CD1c-positive myeloid dendritic cell (primary cell): Measurements from ENCODE around the gene METTL13.

Source experiments
- DNase-seq: peaks from one replicate; pipeline ENCODE4 v3.0.0-alpha.2; 2016; ENCODE audit errors: extremely low spot score

Gene METTL13

DNA sequence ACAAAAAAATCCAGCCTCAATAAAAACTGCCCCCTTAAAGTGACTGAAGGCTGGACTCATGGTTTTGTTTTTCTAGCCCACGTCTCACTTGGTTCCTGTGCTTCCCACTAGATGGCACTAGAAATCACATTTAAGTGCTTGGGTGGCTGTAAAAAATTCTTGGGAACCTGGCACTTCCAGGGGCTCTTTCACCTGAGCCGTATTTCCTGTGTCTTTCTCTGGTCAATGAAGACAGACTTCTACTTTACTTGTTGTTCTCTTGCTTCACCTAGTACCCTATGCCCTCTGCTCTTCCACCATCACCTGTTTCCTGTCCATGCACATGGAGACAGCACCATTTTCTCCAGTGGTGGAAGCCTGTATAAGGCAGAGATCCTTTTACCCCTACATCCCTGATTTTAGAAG lies 20.0 kb downstream of the METTL13 start:
- peak; percentile 38 for DNase-seq

- DNase-seq: no peak
These were observed 20.7 kb downstream of the METTL13 start for GRCh38 chr1:171802207-171802606.

DNA sequence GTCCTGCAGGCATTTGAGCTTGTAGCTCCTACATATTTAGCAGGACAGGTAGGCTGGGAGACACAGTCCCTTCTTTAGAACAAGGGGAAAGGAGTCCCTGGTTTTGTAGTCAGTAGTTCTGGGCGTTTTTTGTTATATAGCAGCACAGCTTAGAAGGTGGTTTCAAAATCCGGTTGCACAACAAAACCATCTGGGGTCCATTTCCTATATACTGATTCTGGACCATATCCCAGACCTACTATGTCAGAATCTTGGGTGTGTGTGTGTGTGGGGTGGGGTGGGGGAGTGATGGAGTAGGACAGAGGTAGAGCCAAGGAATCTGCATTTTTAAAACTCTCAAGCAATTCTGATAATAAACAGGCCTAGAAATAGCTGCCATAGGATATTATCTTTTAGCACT lies 21.6 kb downstream of the METTL13 start:
- no peak for DNase-seq

DNA sequence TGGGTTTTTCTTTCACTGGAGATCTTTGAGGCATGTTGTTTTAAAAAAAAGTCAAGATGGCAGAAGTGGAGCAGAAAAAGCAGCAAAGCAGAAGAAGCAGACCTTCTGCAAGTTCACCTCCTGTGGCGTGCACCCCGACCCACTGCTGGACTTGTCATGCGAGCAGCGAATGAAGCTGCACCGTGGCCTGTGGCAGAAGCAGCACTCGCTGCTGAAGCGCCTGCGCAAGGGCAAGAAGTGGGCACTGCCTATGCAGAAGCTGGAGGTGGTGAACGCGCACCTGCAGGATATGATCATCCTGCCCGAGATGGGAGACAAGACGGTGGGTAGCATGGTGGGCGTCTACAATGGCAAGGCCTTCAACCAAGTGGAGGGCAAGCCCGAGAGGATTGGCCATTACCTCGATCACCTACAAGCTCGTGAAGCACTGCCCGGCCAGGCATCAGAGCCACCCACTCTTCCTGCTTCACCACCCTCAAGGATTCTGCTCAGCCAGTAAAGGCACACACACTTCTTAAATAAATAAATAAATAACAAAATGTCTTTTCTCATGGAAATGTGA lies 22.1 kb downstream of the METTL13 start:
- no peak for DNase-seq

- peak; percentile 6 for DNase-seq
These were observed 24.1 kb downstream of the METTL13 start for GRCh38 chr1:171805395-171806115.

- no peak for DNase-seq
These were observed 26.1 kb downstream of the METTL13 start for GRCh38 chr1:171807556-171807955.

- DNase-seq: no peak
These were observed 28.4 kb downstream of the METTL13 start for GRCh38 chr1:171809834-171810233.

DNA sequence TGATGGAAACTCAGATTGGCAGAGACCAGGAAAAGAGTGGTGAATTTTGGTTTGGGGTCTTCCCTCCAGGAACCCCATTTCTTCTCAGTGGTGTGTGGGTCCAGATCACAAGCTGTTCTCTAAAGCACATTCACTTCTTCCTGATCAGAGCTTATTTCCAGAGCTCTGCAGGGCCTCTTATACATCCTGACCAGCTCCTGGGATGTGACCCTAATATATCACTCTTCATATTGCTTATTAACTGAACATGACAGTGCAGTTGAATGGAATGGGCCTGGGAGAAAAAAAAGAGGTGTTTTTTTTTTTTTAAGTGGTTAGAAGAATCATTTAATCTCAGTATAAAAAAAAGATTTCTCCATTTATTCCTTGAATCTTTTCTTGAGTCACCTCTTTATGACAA lies 30.2 kb downstream of the METTL13 start:
- DNase-seq: no peak

DNA sequence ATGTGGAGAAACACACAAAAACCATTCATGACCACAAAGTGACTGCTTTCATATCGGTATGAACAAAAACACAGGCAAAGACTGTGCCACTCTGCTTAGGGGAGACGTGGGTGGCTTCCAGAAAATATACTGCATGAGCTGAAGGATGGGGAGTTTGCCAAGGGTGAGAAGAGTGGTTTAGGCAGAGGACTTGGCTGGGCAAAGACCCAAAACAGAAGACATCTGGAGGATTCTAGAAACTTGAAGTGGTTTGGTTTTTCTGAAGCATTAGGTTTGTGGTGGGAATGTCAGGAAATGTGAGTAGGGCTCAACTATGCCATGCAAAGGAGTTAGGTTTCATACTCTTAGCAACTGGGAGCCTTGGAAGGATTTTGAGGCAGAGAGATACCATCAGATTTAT lies 33.2 kb downstream of the METTL13 start:
- DNase-seq: no peak

DNA sequence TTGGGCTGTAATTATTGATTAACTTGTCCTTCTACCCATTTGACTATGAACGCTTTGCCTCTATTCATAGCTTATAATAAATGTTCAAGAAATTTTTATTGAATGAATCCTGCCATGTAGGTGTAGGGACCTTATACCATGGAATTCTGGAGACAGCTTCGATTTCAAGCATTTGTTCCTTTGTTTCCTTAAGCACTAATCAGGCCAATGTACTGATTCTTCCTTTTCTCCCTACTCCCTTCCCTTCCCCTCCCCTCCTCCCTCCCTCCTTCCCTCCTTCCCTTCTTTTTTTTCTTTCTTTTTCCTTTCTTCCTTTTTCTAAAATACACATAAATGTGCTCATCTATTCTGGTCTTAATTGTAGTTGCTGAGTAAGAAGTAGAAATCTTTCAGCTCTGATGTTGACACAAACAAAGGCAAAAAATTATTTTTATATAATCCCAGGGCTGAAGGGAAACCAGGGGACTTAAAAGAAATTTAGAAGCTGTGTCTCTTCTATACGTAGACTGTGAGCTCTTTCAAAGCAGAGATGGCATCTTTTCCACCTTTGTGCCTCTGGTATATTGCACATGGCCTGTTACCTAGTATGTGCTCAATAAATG lies 34.9 kb downstream of the METTL13 start:
- no peak for DNase-seq

GRCh38 chr1:171817511-171818265 lies 36.2 kb downstream of the METTL13 start:
- DNase-seq: peak; percentile 50

GRCh38 chr1:171819946-171820345 lies 38.5 kb downstream of the METTL13 start:
- DNase-seq: no peak

GRCh38 chr1:171826973-171827372 lies 45.5 kb downstream of the METTL13 start:
- no peak for DNase-seq

- no peak for DNase-seq
These were observed 47.3 kb downstream of the METTL13 start for GRCh38 chr1:171828794-171829193.

DNA sequence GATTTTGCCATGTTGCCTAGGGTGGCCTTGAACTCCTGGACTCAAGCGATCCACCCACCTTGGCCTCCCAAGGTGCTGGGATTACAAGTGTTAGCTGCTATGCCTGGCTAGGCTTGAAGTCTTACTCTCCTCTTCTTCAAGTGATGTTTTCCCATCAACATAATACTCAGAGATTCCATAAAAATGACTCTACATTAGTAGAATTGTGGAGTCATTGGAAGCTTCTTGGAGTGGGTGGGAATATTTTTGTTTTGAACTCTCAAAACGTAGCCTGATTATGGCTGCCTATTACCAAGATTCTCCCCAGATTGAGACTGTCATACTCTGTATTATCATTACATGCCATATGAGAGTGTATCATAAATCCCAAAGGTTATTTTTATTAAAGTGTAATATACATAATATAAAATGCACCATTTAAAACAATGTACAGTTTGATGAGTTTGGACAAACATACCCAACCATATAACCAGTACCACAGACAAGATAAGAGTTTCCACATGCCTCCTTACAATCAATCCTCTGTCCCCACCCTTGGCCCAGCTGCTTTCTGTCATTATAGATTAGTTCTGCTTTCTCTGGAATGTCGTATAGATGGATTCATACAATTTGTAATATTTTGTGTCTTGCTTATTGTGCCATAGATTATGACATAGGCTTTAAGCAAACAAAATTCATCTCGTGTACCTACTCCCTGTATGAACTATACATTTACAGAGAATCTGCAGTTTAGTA lies 51.8 kb downstream of the METTL13 start:
- DNase-seq: no peak

DNA sequence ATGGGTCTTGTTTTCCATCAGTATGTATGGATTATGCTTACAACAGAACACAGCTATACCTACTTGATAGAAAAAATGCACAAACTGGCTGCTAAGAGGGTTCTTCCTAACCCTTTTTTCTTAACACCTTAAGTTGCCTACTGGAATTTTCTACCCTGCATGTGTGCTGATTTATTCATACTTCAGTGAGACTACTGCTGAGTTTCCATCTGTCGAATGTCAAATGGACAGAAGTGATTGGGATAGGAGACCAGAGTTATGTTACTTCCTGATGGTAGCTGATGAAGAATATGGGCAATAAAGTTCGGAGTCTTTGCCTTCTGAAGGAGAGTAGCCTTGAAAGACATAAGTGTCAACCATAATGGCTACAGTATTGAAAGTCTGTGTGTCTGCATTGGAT lies 53.4 kb downstream of the METTL13 start:
- DNase-seq: no peak

GRCh38 chr1:171835891-171836290 lies 54.4 kb downstream of the METTL13 start:
- DNase-seq: no peak

- DNase-seq: peak; percentile 90
These were observed 59.8 kb downstream of the METTL13 start, which contains the start of gene DNM3 for GRCh38 chr1:171841050-171841910. Gene DNM3 (plus strand): TSS chr1:171841498. CDS start chr1:171841657, 159 bp downstream.

GRCh38 chr1:171841931-171842761 lies 60.7 kb downstream of the METTL13 start:
- DNase-seq: no peak

- no peak for DNase-seq
These were observed 62.9 kb downstream of the METTL13 start for GRCh38 chr1:171844381-171844780.
